Endothelial cell of umbilical vein (primary cell): ENCODE data around the gene PCSK6. TPM values are rescaled to one million over a fixed set of nuclear protein-coding genes. Genes with fewer than 3 reads are reported as not detected.
A peak's percentile ranks its signal among the peaks of the same experiment; 100 is the strongest.

Experiments used
- BruUV-seq: library from RNA; stranded (reverse); fragments of 400-500 nt; replicated peaks from 2 replicates; lab custom pipeline; 2021; lab: Mats Ljungman, UMichigan
- CTCF ChIA-PET: fragments of 300-600, 350-600 bp; sonication (Branson Sonifier 250); formaldehyde crosslinking; loops from one replicate; lab custom pipeline; 2021; ENCODE audit warnings: antibody characterized with exemption, inconsistent platforms; lab: Charles Lee
- POLR2A ChIA-PET: fragments of 300-600, 350-600 bp; sonication (Branson Sonifier 250); formaldehyde crosslinking; loops from one replicate; lab custom pipeline; 2021; ENCODE audit warnings: antibody characterized with exemption, inconsistent platforms; lab: Charles Lee
- DNase-seq: peaks from one replicate; pipeline ENCODE4 v3.0.0-alpha.2; 2011; ENCODE audit warnings: low read depth, low spot score
- FAIRE-seq: peaks from 2 replicates; lab custom pipeline; 2011; peaks lifted over from hg19 to GRCh38; lab: Jason Lieb, UNC
- H2AFZ ChIP-seq: 2 replicates; pipeline ENCODE4 v1.6.0; 2012; ENCODE audit warnings: low read depth, low read length, control low read depth, inconsistent platforms
- H3K27ac ChIP-seq: 2 replicates; pipeline ENCODE4 v1.5.1; 2011; ENCODE audit warnings: low read depth, mild to moderate bottlenecking, control low read depth, low read length, moderate library complexity; ENCODE audit not compliant: insufficient read depth
- H3K27me3 ChIP-seq, 2 experiments: 2 replicates each; pipeline versions ENCODE4 v1.6.0 to v1.6.1; 2011; ENCODE audit warnings: low read length in 2 of 2, mixed read lengths in 1 of 2; ENCODE audit not compliant: control insufficient read depth in 2 of 2, insufficient read depth in 2 of 2
- H3K36me3 ChIP-seq, 2 experiments: 2 replicates in 1 of 2; 3 replicates in 1 of 2; pipeline ENCODE4 v1.5.1; 2011; ENCODE audit warnings: low read length in 2 of 2, mild to moderate bottlenecking in 1 of 2, moderate library complexity in 1 of 2; ENCODE audit not compliant: control insufficient read depth in 2 of 2, insufficient read depth in 2 of 2; ENCODE audit errors: extremely low read depth in 1 of 2
- H3K4me1 ChIP-seq: 3 replicates; pipeline ENCODE4 v1.5.1; 2011; ENCODE audit warnings: mild to moderate bottlenecking, low read length; ENCODE audit not compliant: control insufficient read depth, insufficient read depth; ENCODE audit errors: extremely low read depth
- H3K4me2 ChIP-seq: 2 replicates; pipeline ENCODE4 v1.6.1; 2011; ENCODE audit warnings: low read length, control low read depth, mixed read lengths; ENCODE audit not compliant: insufficient read depth
- H3K4me3 ChIP-seq, 3 experiments: fragments of 200-600 bp in 1 of 3; sonication (generic), shearing (Covaris generic) in 1 of 3; replicated peaks in 1 of 3; 2 replicates each; pipeline ENCODE4 v1.5.1; 2011 to 2016; ENCODE audit warnings: control low read depth in 3 of 3, low read length in 3 of 3, mild to moderate bottlenecking in 2 of 3, inconsistent platforms in 1 of 3, low read depth in 1 of 3, moderate library complexity in 1 of 3; ENCODE audit not compliant: insufficient read depth in 1 of 3
- H3K79me2 ChIP-seq: 2 replicates; pipeline ENCODE4 v1.6.0; 2012; ENCODE audit warnings: low read length, inconsistent platforms; ENCODE audit not compliant: control insufficient read depth, insufficient read depth
- H3K9ac ChIP-seq: replicated peaks from 2 replicates; pipeline ENCODE3; 2011; ENCODE audit warnings: low read length, control low read depth; ENCODE audit not compliant: insufficient read depth; ENCODE audit errors: extremely low read depth
- H3K9me1 ChIP-seq: replicated peaks from 3 replicates; pipeline ENCODE4 v1.6.0; 2011; ENCODE audit warnings: mild to moderate bottlenecking, low read length; ENCODE audit not compliant: control insufficient read depth, insufficient read depth; ENCODE audit errors: extremely low read depth
- H3K9me3 ChIP-seq: replicated peaks from 2 replicates; pipeline ENCODE4 v1.5.1; 2012; ENCODE audit warnings: low read length, inconsistent platforms; ENCODE audit not compliant: control insufficient read depth, insufficient read depth
- H4K20me1 ChIP-seq: replicated peaks from 2 replicates; pipeline ENCODE3; 2011; ENCODE audit warnings: mild to moderate bottlenecking, low read length; ENCODE audit not compliant: control insufficient read depth, insufficient read depth; ENCODE audit errors: extremely low read depth
- CTCF ChIP-seq, 2 donors: IDR thresholded peaks; 1 replicate in 1 of 2; 2 replicates in 1 of 2; pipeline ENCODE4 v1.5.1; 2011; ENCODE audit warnings: low read length in 2 of 2, mild to moderate bottlenecking in 2 of 2, moderate library complexity in 2 of 2, control low read depth in 1 of 2, inconsistent platforms in 1 of 2, low read depth in 1 of 2; ENCODE audit not compliant: insufficient read depth in 1 of 2; ENCODE audit errors: extremely low read depth in 1 of 2
- dilution Hi-C: fragments of 300-500 bp; cut with MboI; formaldehyde crosslinking; loops from one replicate; pipeline ENCODE4 v1.15.0; 2019; ENCODE audit warnings: low sequenced_read_pairs; ENCODE audit not compliant: extremely low pct_ligation_motif_present
- intact Hi-C: fragments of 100-400 bp; cut with micrococcal nuclease; formaldehyde crosslinking; loops from one replicate; pipeline ENCODE4 v1.10.0; 2022
- polyA plus RNA-seq, 4 experiments: library from polyadenylated mRNA; depleted of rRNA in 3 of 4; stranded (reverse) in 3 of 4; unstranded in 1 of 4; fragments of >200 nt; gene quantifications; 2 replicates each; pipeline versions ENCODE4 v1.2.1 to v1.2.3, GENCODE V29; 2011 to 2012; ENCODE audit warnings: missing spikeins in 1 of 4
- total RNA-seq: library from RNA; stranded (reverse); gene quantifications from 2 replicates; pipeline ENCODE4 v1.2.3, GENCODE V29; 2021
- TF ChIP-seq, protein P1 (sequence below): IDR thresholded peaks from 2 replicates; pipeline ENCODE4 v1.6.1; 2011; ENCODE audit not compliant: insufficient read depth, insufficient read length

Gene PCSK6
- total and polyA plus RNA-seq, 2 donors (not counting 3 experiments of a cell fraction or from before 2014, with no cell fraction given) = 0.18 to 0.69 TPM

DNA sequence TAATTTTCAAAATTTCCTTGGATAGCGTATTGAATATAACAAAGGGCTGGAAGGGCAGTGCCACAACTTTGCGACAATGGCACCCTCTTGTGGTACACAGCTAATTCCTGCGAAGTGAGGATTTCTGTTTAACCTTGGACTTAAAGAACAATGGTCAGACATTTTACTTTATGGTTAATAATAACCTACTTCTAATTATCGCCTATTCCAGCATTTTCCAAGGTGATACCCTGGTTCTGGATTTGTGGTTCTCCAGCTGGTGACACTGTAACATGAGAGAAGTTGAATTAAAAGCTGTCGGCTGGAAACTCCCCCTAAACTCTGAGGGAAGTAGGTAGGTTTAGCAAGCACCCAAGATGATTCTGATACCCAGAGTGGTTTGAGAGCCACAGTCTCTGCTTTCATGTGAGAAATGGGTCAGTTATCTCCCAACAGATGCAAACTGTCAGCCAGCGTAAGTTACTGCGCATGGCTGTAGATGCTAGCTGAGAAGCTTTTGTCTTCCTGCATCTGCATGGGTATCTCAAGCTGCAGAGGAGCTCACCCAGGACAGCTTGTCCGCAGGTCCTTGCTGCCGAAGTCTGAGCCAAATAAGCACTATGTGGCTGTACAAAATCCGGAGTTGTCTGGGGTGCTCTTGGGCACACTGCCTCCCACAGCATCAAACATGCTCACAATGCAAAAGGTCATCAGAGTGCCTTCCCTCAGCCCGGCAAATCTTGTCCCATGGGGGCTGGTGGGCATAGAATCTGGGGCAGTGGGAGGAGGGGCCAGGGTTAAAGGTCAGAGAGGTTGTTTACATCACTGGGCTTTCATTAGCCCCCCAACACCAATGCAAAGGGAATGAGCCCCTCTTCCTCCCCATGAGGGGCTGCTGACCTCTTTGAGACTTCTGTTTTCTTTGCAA is 231.0 kb downstream of the PCSK6 start:
- H3K27ac ChIP-seq = no peak overlapping the region
- no peaks in the 10 kb centered on the region for H3K9me1 ChIP-seq
- dilution Hi-C loops (no loop called here), intact Hi-C loops (loop anchor here (1.0 to 10.0 kb wide), 6 partner anchors 137 to 654 kb away; partner anchors contain the start of genes ASB7 and LINS1)
- BruUV-seq = no TSS peak
- no peaks in the 10 kb centered on the region for H3K36me3 ChIP-seq
- no peak overlapping the region for H3K4me3 ChIP-seq
- H3K79me2 ChIP-seq = no peaks in the 10 kb centered on the region
- H2AFZ ChIP-seq = peak overlapping the region; percentile 9
- H3K4me1 ChIP-seq = peaks cover 11% of the 10 kb centered on the region
- CTCF ChIA-PET = interaction anchor here (0.6 to 2.8 kb wide), 24 partner anchors 9 to 343 kb away, joined by 3 to 68 read pairs (median 5); partner anchors contain the start of gene LRRK1
- DNase-seq = peak; percentile 80
- peak; percentile 66 to 88 for TF ChIP-seq CTCF (IDR thresholded peaks at IDR 0.05; ENCODE audit: extremely low read depth in 1 of 2, insufficient read depth in 1 of 2, low read depth in 1 of 2, low read length in 2 of 2)
- TF ChIP-seq, protein P1, sequence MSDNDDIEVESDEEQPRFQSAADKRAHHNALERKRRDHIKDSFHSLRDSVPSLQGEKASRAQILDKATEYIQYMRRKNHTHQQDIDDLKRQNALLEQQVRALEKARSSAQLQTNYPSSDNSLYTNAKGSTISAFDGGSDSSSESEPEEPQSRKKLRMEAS = no peak
- POLR2A ChIA-PET = no interaction called here
- no peaks in the 10 kb centered on the region for H4K20me1 ChIP-seq
- peak; percentile 95 for FAIRE-seq
- H3K9ac ChIP-seq = no peak overlapping the region
- peaks cover 0 to 2% of the 10 kb centered on the region in 2 experiments for H3K27me3 ChIP-seq
- no peaks in the 10 kb centered on the region for H3K9me3 ChIP-seq
- no peak overlapping the region for H3K4me2 ChIP-seq
